T-helper 2 cell treated with Interferon-gamma antibody and Interleukin-4, amounts not matched to agents 100 ng/mL and 5 ng/mL, for 36 hours (primary cell): ENCODE results near the gene TBC1D8. TPM values are rescaled to one million over a fixed set of nuclear protein-coding genes. Genes with fewer than 3 reads are reported as not detected.

Experiments
- intact Hi-C: fragments of 100-400 bp; cut with micrococcal nuclease; formaldehyde crosslinking; loops from one replicate; pipeline ENCODE4 v1.15.1; 2023
- total RNA-seq: library from RNA; stranded (reverse); gene quantifications from 2 replicates; pipeline ENCODE4 v1.2.3, GENCODE V29; 2022

The TBC1D8 gene
- total RNA-seq, 1 donor from 2014 or later = 0.66 TPM

DNA sequence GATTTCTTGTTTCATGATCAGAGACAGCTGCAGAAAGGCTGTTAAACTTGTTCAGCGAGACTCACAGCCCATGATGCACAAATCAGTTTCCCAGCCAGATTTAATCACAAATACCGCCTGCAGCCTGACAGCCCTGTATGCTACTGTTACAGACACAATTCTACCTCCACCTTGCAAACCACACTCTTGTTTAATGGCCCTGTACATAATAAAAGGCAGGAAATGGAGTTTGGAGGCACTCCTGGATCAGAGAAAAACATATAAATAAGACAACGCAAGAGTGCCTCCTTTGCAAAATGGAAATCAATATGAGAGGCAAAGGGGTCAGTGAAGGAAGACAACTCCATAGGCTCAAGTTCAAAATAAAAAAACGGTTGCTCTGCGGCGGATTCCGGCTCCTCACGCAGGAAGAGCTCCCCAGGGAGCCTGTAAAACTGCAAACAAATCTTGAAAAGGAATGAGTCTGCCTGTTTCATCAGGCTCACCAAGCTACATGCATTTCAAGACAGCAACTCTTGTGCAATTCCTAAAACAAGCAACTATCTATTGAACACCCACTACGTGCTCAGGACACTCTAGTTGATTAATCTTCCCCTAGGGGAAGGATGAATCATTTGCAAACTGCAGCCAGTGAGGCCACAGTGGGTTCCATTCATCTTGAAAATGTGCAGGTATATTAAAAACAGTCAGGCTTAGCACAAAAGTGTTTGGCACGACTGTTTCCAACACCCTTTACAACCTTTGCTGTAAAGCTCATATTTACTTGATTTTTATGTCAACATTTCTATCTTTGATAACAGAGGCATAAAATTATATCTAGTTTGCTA lies 37.5 kb downstream of the TBC1D8 start:
- intact Hi-C loops = no loop called here

DNA sequence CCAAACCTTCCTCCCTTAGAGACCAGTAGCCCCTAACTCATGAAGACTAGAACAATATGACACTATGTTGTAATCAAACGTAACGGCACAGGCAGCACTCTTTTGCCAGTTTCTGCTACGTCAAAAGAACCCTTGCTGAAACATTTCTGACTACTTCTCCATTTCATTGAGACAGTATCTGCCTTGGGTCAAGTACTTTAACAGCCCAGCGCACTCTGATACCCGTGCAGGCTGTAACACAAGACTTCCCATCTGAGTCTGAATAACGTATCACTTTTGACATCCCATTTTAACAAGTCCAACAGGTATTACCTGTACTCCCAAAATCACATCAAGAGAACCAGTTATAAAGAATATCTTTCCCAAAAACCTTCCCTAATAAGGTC lies 38.4 kb downstream of the TBC1D8 start:
- intact Hi-C loops = no loop called here

DNA sequence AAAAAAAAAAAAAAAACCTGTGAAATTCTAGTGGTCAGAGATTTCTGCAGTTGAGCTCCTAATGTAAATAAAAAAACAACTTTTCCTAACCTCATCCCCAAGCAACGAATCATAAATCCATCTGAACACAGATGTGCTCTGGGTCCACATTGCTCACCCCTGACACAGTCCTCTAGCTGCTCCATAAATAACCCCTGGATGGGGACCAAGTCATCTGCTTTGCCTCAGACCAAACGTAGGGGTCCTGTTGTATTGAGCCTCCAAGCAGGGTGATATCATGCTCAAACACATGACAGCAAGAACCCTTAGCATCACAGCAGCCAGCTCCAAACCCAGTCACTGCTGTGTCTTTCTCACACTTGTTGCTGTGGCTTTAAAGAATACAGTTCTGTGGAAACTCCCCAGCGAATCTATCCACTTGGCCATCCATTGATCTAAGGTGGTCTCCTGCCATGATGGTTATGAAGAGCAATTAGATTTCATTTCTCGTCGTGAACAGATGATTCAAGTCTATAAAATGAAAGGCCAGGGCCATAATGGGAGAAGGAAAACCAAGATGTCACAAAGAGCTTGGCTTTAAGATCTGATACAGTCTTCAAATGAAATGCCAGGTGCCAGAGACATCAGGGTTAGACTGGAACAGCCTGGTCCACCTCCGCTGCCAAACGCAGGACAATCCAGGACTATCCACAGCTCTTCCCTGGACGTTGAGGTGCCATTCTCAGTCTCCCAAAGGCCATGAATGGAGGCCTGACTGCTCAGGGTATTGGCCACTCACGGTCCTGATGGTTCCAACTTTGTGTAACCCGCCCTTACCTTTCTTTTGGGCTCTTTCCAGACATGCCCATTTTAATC lies 39.0 kb downstream of the TBC1D8 start:
- intact Hi-C loops = no loop called here

DNA sequence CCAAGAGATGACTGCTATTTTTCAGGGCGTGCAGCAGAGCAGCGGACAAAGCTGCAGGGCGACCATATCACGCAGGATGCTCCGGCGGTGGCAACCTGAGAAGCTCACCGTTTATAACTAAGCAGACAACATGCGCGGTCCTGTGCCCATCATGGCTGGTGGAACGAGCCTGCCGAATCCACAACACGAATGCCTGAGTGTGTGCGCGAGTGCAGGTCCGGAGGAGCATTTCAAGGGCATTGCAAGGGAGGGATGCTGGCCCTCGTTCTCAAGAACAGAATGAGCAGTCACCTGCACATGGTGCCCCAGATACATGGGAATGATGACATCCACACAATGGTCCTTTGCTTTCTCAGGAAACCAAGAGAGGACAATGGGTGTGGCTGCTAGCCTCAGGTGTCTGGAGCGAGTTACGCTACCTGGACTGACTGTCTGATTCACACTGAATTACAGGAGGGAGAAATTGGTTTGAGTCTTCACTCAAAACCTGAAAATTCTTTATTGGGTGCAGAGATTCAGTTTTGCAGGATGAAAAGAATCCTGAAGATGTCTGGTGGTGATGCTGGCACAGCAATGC lies 39.8 kb downstream of the TBC1D8 start:
- intact Hi-C loops = no loop called here

DNA sequence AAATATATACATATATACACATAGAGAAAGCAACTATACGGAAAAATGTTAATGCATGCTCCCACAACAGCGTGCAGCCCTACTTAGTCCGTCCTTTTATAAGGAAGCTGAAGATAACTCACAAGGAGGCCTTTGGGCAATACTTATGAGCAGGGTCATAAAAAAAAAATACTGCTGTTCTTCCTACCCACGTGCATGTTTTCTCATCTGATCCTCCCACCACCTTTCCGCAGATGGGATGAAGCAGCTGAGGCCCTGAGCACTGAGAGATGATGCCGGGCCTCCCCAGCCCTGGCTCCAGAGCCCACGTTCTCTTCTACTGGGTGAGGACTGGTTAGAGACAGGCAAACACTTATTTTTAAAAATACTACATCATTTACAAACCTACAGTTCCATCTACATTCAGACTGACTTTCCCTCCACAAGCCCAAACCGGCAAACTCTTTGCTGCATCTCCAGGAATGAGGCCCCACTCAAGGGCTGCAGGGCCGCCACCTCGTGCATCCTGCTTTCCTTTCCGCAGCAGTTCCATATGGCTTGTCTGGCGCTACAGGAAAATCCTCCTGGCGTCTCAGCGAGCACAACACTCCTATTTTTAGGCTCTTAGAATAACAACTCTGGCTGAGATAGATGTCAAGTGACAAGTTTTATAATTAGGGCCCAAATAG lies 41.6 kb downstream of the TBC1D8 start:
- intact Hi-C loops = no loop called here

DNA sequence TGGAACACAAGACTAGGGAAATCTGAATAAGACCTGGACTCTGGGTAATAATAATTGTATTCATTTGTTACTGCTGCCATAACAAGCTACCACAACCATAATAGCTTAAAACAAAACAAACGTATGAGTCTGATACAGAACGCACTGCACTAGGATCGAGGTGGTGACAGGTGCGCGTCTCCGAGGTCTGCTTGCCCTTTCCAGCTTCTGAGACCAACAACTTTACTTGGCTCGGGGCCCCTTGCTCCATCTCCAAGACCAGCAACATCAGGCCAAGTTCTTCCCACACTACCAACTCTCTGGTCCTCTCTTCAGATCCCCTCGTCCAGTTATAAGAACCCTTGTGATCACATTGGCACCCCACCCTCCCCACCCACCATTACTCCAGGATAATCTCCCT lies 42.8 kb downstream of the TBC1D8 start:
- intact Hi-C loops = no loop called here

DNA sequence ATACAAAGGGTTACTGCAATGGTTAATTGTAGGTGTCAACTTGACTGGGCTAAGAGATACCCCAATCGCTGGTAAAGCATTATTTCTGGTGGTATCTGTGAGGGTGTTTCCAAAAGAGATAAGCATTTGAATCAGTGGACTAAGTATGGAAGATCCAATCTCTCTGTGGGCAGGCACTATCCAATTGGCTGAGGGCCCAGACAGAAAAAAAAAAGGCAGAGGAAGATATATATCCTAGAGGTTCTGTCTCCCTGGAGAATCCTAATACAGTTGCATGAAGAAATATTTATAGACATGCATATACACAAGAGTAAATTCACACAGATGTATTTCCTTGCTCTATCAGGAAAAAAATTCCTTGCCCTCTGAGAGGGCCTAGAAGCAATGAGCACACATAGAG lies 43.9 kb downstream of the TBC1D8 start:
- intact Hi-C loops = no loop called here

DNA sequence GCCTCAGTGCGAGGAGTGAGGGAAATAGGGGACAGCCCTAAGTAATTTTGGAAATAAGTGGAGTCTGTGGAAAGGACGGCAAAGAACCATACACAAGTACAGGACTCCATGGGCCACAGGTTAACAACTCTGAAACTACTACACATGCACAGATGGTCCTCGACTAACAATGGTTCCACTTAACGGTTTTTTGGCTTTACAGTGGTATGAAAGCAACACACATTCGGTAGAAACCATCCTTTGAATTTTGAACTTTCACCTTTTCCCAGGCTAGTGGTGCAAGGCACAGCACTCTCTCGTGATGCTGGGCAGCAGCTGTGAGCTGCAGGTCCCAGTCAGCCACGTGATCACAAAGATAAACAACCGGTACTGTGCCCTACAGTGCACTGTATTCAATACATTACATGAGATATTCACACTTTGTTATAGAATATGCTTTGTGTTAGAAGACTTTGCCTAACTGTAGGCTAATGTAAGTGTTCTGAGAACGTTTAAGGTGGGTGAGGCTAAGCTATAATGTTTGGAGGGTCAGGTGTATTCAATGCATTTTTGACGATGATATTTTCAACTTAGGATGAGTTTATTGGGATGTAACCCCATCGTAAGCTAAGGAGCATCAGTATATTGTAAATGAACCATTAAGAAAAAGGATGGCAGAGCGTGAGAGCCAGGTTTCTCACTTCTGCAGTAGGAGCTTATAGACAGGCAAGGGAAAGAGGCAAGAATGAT lies 44.6 kb downstream of the TBC1D8 start:
- intact Hi-C loops = no loop called here

DNA sequence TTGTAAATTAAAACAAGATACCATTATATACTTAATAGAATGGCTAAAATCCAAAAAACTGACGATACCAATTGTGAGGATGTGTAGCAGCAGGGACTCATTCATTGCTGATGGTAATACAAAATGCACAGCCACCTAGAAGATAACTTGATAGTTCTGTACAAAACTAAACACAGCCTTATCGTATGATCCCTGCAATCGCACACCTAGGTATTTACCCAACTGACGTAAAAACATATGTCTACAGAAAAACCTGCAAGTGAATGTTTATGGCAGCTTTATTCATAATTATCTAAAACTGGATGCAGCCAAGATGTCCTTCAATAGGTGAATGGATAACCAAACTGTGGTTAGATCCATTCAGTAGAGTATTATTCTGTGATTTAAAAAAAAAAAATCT lies 45.5 kb downstream of the TBC1D8 start:
- intact Hi-C loops = no loop called here

DNA sequence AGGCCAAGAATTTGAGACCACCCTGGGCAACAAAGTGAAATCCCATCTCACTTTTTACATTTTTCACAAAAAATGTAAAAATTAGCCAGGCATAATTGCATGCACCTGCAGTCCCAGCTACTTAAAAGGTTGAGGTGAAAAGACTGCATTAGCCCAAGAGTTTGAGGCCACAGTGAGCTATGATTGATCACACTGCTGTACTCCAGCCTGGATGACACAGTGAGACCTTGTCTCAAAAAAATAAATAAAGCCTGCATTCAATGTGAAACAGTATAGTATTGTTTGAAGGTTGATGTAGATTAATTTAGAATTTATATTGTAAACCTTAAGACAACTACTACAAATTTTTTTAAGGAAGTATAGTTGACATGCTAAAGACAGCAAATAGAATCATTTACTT lies 53.5 kb downstream of the TBC1D8 start:
- intact Hi-C loops = no loop called here

DNA sequence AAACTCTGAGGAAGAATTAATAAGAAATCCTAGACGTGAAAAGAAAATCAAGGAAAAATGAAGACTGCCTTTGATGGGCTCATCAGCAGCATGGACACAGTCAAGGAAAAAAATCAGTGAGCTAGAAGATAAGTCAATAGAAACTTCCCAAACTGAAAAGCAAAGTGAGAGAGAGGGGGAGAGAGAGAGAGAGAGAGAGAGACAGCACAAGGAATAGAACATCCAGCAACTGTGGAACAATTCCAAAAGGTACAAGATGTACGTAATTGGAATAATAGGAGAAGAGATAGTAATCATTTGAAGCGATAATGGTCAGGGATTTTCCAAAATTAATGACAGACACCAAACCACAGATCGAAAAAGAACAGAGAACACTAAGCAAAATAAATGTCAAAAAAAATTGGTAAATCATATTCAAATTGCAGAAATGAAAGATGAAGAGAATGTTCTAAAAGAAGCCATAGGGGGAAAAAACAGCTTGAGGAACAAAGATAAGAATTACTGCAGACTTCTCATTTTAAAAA lies 54.5 kb downstream of the TBC1D8 start:
- intact Hi-C loops = no loop called here

DNA sequence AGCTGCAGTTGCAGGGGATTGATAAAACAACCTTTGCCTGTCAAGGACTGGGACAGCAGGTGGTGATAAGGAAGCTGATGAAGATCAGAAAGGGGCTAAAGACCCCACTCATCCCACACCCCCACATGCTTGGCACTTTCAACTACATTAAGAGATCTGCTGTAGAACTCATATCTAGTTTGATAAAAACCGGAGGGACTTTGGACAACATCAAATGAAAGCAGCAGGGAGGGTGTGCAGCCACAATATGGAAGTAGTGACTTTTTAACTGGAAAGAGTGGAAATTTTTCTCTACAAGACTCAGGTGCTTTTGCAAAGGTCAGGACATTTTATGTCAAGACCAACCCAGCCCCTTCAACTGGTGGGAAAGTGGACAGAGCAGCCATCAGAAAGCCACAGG lies 56.8 kb downstream of the TBC1D8 start:
- intact Hi-C loops = no loop called here

DNA sequence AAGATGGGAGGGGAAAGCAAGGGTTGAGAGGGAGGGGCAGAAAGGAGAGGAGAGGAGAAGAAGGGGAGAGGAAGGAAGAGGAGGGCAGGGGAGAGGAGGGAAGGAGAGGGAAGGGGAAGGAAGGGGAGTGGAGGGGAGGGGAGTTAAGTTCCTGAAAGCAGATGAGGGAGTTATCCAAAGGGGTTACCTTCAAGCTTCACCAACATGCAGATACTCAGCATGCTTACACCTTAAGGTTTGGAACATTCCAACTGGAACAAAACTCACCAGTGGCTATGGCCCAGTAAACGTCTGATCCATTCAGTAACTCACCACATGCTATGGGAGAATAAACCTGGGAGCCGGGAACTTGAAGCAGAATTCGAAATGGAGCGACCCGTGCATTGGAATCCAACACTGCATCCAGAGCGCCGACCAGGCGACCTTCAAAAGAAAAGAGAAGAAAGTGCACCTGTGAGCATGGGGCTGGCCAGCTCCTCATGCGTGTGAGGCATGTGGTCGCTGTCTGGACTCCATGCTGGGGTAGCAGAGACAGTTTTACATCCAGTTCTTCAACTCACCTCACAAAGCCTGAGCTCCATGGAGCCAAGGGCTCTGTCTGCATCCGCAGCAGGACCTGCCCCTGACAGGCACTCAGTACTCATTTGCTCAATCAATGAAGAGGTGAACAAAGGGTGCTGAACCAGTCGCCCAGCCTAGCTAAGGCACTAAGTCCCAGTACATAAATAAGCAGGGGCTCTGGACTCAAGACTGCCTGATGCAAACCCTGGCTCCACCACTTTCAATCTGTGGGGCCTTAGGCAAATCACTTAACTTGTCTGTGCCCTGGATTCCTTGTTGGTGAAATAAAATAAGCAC lies 61.0 kb downstream of the TBC1D8 start:
- intact Hi-C loops = no loop called here

DNA sequence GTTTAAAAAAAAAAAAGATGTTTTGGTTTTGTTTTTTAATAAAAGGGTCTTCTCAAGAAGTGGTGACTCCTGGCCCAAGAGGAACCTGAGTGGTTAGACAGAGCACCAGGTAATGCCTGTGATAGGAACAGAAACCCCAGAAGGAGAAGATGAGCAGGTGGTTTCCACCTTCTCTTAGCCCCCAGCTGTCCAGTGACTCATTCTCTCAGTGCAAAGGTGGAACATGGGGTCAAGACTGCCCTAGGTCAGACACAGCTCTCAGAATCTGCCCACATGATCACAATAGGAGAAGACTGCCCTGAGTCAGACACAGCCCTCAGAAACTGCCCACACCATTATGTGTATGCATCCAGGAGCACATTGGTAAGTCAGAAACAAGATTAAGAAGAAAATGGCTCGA lies 61.8 kb downstream of the TBC1D8 start:
- intact Hi-C loops = no loop called here

DNA sequence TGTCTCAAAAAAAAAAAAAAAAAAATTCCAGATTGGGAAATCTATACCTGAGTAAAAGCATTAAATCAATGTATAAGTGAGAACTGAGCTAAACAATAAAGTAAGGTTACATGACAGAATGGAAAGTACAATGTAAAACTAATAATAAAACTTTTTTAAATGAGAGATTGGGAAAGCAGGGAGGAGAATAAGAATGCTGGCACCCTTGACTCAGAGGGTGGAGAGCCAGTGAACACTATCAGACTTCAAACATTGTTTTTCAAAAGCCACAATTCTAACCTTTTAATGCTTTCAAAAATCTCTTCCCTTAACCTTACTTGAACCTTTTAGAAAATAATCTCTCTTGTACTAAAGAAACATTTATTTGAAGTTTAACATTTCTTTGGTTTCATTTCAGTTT lies 63.5 kb downstream of the TBC1D8 start:
- intact Hi-C loops = no loop called here

DNA sequence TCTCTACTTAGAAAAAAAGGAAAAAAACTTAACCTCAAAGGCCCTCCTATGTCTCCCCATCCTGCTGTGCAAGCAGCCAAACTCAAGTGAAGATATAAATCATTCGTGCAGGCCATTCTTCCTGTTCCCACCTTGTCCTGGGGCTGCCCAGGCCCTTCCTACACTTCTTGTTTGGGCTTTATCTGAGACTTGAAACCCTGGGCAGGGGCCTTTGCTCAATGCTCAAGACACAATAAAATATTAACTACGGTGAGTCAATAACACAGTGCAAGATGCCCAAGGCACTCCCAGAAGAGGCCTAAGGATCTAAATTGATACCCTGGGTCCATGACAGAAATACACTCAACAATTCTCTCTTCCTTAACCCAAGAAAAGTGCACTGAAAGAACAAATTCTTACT lies 67.6 kb downstream of the TBC1D8 start:
- intact Hi-C loops = no loop called here

DNA sequence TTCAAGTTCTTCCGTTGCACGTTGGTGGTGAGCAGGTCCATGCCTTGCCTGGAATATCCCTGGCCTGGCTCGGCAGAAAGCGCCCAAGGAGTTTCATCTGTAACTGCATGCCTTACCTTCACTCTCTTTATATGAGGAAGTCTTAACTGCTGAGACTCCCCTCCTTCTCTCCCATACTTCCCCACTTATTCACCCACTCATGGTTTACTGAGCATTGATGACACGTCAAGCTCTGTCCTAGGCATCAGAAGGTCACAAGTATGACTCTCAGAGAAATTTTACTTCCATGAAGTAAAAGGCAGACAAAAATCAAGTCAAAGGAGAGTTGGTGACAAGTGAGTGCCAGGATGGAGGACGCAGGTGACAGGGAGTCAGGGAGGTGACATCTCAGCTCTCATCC lies 68.2 kb downstream of the TBC1D8 start:
- intact Hi-C loops = no loop called here

DNA sequence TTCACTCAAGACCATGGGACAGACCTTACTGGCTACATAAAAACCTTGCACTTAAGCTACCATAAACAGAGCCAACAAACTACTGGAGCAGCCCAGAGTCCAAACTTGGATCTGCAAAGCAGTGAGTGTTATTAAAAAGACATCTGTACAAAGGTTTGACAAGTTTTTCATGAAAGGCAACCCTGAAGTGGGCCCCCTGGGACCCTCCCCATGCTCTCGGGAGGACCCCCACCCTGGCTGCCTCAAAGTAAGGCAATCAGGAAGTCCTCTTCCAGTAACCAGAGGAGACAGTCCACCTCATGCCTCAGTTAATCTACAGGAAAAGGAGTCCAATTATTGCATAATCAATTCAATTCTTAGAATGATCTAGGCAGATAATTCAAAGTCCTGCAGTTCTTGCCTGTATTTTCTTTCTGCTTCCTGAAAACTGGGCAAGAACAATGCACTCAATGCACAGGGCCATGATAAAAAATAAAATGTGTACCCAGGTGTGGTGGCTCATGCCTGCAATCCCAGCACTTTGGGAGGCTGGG lies 69.7 kb downstream of the TBC1D8 start:
- intact Hi-C loops = no loop called here

DNA sequence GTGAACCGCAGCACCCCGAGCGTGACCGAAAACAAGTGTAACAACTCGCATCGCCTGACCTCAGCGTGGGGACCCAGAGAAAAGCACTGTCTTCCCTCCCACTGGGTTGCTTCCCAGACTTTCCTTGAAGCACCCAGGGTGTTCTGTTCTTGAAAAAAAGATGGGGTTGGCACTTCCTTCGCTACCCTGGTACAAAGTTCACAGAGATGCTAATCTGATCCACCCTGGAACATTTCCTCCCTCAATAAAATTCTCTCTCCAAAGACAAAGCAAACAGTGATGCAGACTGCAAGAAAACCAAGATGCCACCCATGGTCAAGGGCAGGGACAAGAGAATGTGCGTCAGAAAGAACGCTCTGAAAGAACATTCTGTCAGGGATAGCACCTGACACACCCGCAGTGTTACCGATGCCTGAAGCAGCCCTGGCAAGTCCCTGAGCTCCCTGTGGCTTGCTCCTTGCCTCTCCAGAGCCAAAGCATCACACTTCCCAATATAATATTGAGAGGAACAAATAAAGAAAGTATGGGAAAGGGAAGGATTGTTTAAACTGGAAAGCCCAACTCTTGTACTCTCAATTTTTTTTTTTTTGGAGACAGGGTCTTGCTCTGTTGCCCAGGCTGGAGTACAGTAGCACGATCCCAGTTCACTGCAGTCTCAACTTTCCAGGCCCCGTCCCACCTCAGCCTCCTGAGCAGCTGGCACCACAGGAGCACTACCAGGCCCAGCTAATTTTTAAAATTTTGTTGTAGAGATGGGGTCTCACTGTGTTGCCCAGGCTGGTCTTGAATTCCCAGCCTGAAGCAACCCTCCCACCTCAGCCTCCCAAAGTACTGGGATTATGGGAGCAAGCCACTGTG lies 70.7 kb downstream of the TBC1D8 start:
- intact Hi-C loops = no loop called here
